Mononuclear cell (primary cell): ENCODE data around the gene B4GALNT4. TPM values are rescaled to one million over a fixed set of nuclear protein-coding genes. Genes with fewer than 3 reads are reported as not detected.
"Not testable (repeated sequence)": the region's sequence is repeated elsewhere in the genome, so short reads cannot be mapped to it uniquely, and the experiment has no call there.

Experiments
- H3K27me3 ChIP-seq: 2 replicates; pipeline ENCODE4 v1.6.0; 2011; ENCODE audit warnings: low read length, control low read depth; ENCODE audit not compliant: insufficient read depth
- H3K4me1 ChIP-seq: 2 replicates; pipeline ENCODE4 v1.5.1; 2011; ENCODE audit warnings: mild to moderate bottlenecking, low read length, control low read depth; ENCODE audit not compliant: insufficient read depth
- H3K4me3 ChIP-seq: 2 replicates; pipeline ENCODE4 v1.5.1; 2011; ENCODE audit warnings: mild to moderate bottlenecking, low read length, moderate library complexity
- H3K9me3 ChIP-seq: 2 replicates; pipeline ENCODE4 v1.5.1; 2011; ENCODE audit warnings: low read depth, mild to moderate bottlenecking, control low read depth, low read length
- total RNA-seq: library from RNA; depleted of rRNA; stranded (reverse); fragments of >200 nt; gene quantifications from one replicate; pipeline ENCODE4 v1.2.3, GENCODE V29; 2012

The B4GALNT4 gene
- total RNA-seq, 1 donor = 0.21 TPM

- no peak overlapping the region for H3K4me3 ChIP-seq
- H3K4me1 ChIP-seq = no peaks in the 10 kb centered on the region
- no peaks in the 10 kb centered on the region for H3K9me3 ChIP-seq
- H3K27me3 ChIP-seq = no peaks in the 10 kb centered on the region
Measured at GRCh38 chr11:385594-386351, 16.5 kb downstream of the B4GALNT4 start.

- no peaks in the 10 kb centered on the region for H3K4me1 ChIP-seq
- no peak overlapping the region for H3K4me3 ChIP-seq
- H3K9me3 ChIP-seq = no peaks in the 10 kb centered on the region
- H3K27me3 ChIP-seq = no peaks in the 10 kb centered on the region
Measured at GRCh38 chr11:386483-386882, 17.2 kb downstream of the B4GALNT4 start.

GRCh38 chr11:387193-387793 is 18.0 kb downstream of the B4GALNT4 start:
- Histone ChIP-seq H3K4me1 (no peaks in the 10 kb centered on the region), H3K4me3 (no peak overlapping the region), H3K9me3 (no peaks in the 10 kb centered on the region), H3K27me3 (no peaks in the 10 kb centered on the region)

- H3K9me3 ChIP-seq, H3K4me3 ChIP-seq, H3K27me3 ChIP-seq: not testable (repeated sequence)
Measured at GRCh38 chr11:389369-389768, 20.1 kb downstream of the B4GALNT4 start.

GRCh38 chr11:390175-390574 is 20.9 kb downstream of the B4GALNT4 start:
- Histone ChIP-seq H3K27me3 (no peaks in the 10 kb centered on the region), H3K4me1 (no peaks in the 10 kb centered on the region), H3K4me3 (no peak overlapping the region), H3K9me3 (no peaks in the 10 kb centered on the region)

More at GRCh38 chr11:389369-389768, 20.1 kb downstream of the B4GALNT4 start:
- not testable (repeated sequence) for H3K4me1 ChIP-seq

GRCh38 chr11:391117-392017 is 22.1 kb downstream of the B4GALNT4 start:
- H3K4me3 ChIP-seq = no peak overlapping the region

GRCh38 chr11:392102-392777 is 22.9 kb downstream of the B4GALNT4 start:
- Histone ChIP-seq H3K9me3 (no peaks in the 10 kb centered on the region), H3K4me1 (peaks cover 8% of the 10 kb centered on the region), H3K4me3 (no peak overlapping the region), H3K27me3 (no peaks in the 10 kb centered on the region)

More at GRCh38 chr11:391117-392017, 22.1 kb downstream of the B4GALNT4 start:
- Histone ChIP-seq H3K27me3 (no peaks in the 10 kb centered on the region), H3K9me3 (no peaks in the 10 kb centered on the region), H3K4me1 (peaks cover 1% of the 10 kb centered on the region)

- no peak overlapping the region for H3K4me3 ChIP-seq
- H3K4me1 ChIP-seq = peaks cover 11% of the 10 kb centered on the region
- H3K9me3 ChIP-seq = no peaks in the 10 kb centered on the region
- no peaks in the 10 kb centered on the region for H3K27me3 ChIP-seq
Measured at GRCh38 chr11:393219-394033, 24.1 kb downstream of the B4GALNT4 start.

- Histone ChIP-seq H3K27me3 (no peaks in the 10 kb centered on the region), H3K4me1 (peaks cover 11% of the 10 kb centered on the region), H3K9me3 (no peaks in the 10 kb centered on the region), H3K4me3 (no peak within 1 kb of the TSS)
Measured at GRCh38 chr11:394034-394857, 24.9 kb downstream of the B4GALNT4 start, which contains the start of gene PKP3. Gene PKP3, plus strand, starts transcription at chr11:394209. Its CDS starts 84 bp downstream, at chr11:394293.

- peaks cover 2% of the 10 kb centered on the region for H3K27me3 ChIP-seq
- peaks cover 11% of the 10 kb centered on the region for H3K4me1 ChIP-seq
- no peaks in the 10 kb centered on the region for H3K9me3 ChIP-seq
- no peak overlapping the region for H3K4me3 ChIP-seq
Measured at GRCh38 chr11:394858-395655, 25.8 kb downstream of the B4GALNT4 start.

GRCh38 chr11:395866-396265 is 26.6 kb downstream of the B4GALNT4 start:
- peaks cover 11% of the 10 kb centered on the region for H3K4me1 ChIP-seq
- H3K4me3 ChIP-seq = no peak overlapping the region
- peaks cover 4% of the 10 kb centered on the region for H3K27me3 ChIP-seq
- no peaks in the 10 kb centered on the region for H3K9me3 ChIP-seq

- Histone ChIP-seq H3K4me1 (peaks cover 11% of the 10 kb centered on the region), H3K27me3 (peaks cover 4% of the 10 kb centered on the region), H3K4me3 (no peak overlapping the region)
Measured at GRCh38 chr11:396511-396947, 27.2 kb downstream of the B4GALNT4 start.

More at GRCh38 chr11:396511-396947, 27.2 kb downstream of the B4GALNT4 start:
- no peaks in the 10 kb centered on the region for H3K9me3 ChIP-seq
